ENCODE measurements around the gene PDE6B. TPM values are rescaled to one million over a fixed set of nuclear protein-coding genes. Genes with fewer than 3 reads are reported as not detected.

Gene PDE6B
- total RNA-seq, 1 donor from 2014 or later: 2.3 TPM

- no peak for TF ChIP-seq CTCF (IDR thresholded peaks at IDR 0.05; ENCODE audit: partially characterized antibody, unreplicated experiment)
- no peak overlapping the region for H3K4me3 Mint-ChIP-seq (ENCODE audit: unreplicated experiment)
- peaks cover 6% of the 10 kb centered on the region for H3K9me3 Mint-ChIP-seq (ENCODE audit: unreplicated experiment)
- peaks cover 6% of the 10 kb centered on the region for H3K36me3 Mint-ChIP-seq (ENCODE audit: unreplicated experiment)
- peak; percentile 7 for DNase-seq
- H3K27ac Mint-ChIP-seq (ENCODE audit: unreplicated experiment): no peak overlapping the region
- H3K4me1 Mint-ChIP-seq (ENCODE audit: low read depth, unreplicated experiment): no peaks in the 10 kb centered on the region
- peaks cover 18% of the 10 kb centered on the region for H3K27me3 Mint-ChIP-seq (ENCODE audit: unreplicated experiment)
These were observed 35.0 kb downstream of the PDE6B start for GRCh38 chr4:660401-660800.

- no peaks in the 10 kb centered on the region for H3K4me1 Mint-ChIP-seq (ENCODE audit: low read depth, unreplicated experiment)
- peaks cover 15% of the 10 kb centered on the region for H3K27me3 Mint-ChIP-seq (ENCODE audit: unreplicated experiment)
- H3K27ac Mint-ChIP-seq (ENCODE audit: unreplicated experiment): no peak overlapping the region
- peaks cover 6% of the 10 kb centered on the region for H3K9me3 Mint-ChIP-seq (ENCODE audit: unreplicated experiment)
- H3K36me3 Mint-ChIP-seq (ENCODE audit: unreplicated experiment): peaks cover 6% of the 10 kb centered on the region
- DNase-seq: peak; percentile 7
- H3K4me3 Mint-ChIP-seq (ENCODE audit: unreplicated experiment): no peak overlapping the region
- TF ChIP-seq CTCF (IDR thresholded peaks at IDR 0.05; ENCODE audit: partially characterized antibody, unreplicated experiment): no peak
These were observed 35.9 kb downstream of the PDE6B start for GRCh38 chr4:661231-661630.

DNA sequence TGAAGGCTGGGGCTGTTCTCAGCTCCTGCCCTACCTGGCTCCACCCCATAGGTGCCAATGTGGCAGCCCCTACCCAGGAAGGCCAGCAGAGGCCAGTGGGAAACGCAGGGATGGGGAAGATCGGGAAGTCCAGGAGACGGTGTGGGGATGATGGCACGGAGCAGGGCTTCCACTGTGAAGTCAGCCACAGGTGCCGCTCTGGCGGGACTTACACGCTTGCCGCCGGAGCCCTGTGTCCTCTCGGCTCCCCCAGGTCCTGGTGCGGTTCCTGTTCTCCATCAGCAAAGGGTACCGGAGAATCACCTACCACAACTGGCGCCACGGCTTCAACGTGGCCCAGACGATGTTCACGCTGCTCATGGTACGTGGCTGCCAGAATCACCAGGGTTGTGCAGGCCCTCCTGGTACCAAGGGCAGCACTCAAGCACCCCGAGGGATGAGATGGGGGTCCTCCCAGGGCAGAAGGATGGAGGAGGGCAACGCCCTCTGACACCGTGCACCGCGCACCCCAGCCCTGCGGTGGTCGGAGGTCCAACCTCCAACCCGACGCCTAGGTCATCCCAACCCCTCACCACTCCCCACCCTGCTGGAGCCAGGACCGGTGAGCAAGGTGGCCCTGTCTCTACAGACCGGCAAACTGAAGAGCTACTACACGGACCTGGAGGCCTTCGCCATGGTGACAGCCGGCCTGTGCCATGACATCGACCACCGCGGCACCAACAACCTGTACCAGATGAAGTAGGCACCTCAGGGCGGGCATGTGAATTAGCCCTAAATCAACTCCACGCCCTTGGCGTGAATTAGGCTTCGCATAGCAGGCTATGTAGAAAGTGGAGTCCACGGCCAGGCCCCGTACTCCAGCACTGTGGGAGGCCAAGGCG is 36.7 kb downstream of the PDE6B start:
- peak; percentile 8 for DNase-seq
- no peaks in the 10 kb centered on the region for H3K4me1 Mint-ChIP-seq (ENCODE audit: low read depth, unreplicated experiment)
- TF ChIP-seq CTCF (IDR thresholded peaks at IDR 0.05; ENCODE audit: partially characterized antibody, unreplicated experiment): no peak

DNA sequence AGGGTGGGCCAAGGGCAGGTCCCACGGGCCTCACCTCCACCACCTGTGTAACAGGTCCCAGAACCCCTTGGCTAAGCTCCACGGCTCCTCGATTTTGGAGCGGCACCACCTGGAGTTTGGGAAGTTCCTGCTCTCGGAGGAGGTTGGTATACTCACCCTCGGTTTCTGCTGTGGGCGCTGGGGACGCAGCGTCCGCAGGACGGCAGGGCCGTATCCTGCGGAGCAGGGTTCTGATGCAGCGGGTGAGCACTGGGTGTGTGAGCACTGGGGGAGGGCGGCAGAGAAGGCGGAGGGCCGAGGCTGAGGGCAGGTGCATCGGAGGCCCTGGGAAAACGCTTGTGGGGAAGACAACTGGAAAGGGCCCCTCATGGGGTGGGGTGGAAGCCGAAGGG is 37.7 kb downstream of the PDE6B start:
- Mint-ChIP-seq H3K27ac (ENCODE audit: unreplicated experiment) (no peak overlapping the region), H3K36me3 (ENCODE audit: unreplicated experiment) (peaks cover 6% of the 10 kb centered on the region), H3K9me3 (ENCODE audit: unreplicated experiment) (peaks cover 4% of the 10 kb centered on the region), H3K27me3 (ENCODE audit: unreplicated experiment) (peaks cover 15% of the 10 kb centered on the region), H3K4me3 (ENCODE audit: unreplicated experiment) (peak overlapping the region; percentile 69), H3K4me1 (ENCODE audit: low read depth, unreplicated experiment) (no peaks in the 10 kb centered on the region)
- no peak for TF ChIP-seq CTCF (IDR thresholded peaks at IDR 0.05; ENCODE audit: partially characterized antibody, unreplicated experiment)
- DNase-seq: peak; percentile 14

More for the DNA sequence above, 36.7 kb downstream of the PDE6B start:
- no peak overlapping the region for H3K4me3 Mint-ChIP-seq (ENCODE audit: unreplicated experiment)
- peaks cover 4% of the 10 kb centered on the region for H3K9me3 Mint-ChIP-seq (ENCODE audit: unreplicated experiment)
- peaks cover 15% of the 10 kb centered on the region for H3K27me3 Mint-ChIP-seq (ENCODE audit: unreplicated experiment)
- no peak overlapping the region for H3K27ac Mint-ChIP-seq (ENCODE audit: unreplicated experiment)
- peaks cover 6% of the 10 kb centered on the region for H3K36me3 Mint-ChIP-seq (ENCODE audit: unreplicated experiment)
